ENCODE results near the gene RNASE7.
A peak's percentile ranks its signal among the peaks of the same experiment; 100 is the strongest.

RNASE7 gene

DNA sequence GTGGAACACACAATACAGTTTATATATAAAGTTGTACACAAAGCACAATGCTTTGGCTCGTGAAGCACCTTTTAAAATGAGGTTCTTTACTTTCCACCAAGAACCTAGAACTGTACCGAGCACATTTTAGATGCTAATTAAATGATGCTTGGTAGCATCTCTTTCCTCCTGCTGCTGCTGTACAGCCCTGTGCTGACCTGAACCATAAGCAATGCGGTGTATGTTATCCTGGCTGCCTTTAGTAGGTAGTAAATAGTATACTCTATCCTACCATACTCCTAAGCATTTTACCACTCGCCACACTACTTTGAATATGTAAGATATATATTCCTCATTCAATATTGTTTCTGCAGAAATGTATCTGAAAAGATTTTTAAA is 12.6 kb downstream of the RNASE7 start:
- Histone ChIP-seq H3K36me3 (ENCODE audit: control insufficient read depth in 1 of 2, insufficient read depth in 2 of 2, low read length in 2 of 2) (no peaks in the 10 kb centered on the region), H3K9ac (ENCODE audit: low read depth in 1 of 2, low read length in 2 of 2) (no peak overlapping the region), H3K4me3 (ENCODE audit: low read depth in 1 of 2, low read length in 2 of 2) (peak overlapping the region in 1 of 2 donors; percentile 27), H3K9me3 (ENCODE audit: control insufficient read depth in 1 of 2, low read length in 2 of 2) (no peaks in the 10 kb centered on the region), H3K27ac (ENCODE audit: low read depth, low read length) (no peak overlapping the region), H3K27me3 (ENCODE audit: control insufficient read depth in 1 of 2, insufficient read depth in 2 of 2, low read length in 2 of 2) (no peaks in the 10 kb centered on the region), H3K4me1 (ENCODE audit: control insufficient read depth in 1 of 2, insufficient read depth in 2 of 2, low read length in 2 of 2) (peaks cover 28 to 31% of the 10 kb centered on the region in 2 donors)

DNA sequence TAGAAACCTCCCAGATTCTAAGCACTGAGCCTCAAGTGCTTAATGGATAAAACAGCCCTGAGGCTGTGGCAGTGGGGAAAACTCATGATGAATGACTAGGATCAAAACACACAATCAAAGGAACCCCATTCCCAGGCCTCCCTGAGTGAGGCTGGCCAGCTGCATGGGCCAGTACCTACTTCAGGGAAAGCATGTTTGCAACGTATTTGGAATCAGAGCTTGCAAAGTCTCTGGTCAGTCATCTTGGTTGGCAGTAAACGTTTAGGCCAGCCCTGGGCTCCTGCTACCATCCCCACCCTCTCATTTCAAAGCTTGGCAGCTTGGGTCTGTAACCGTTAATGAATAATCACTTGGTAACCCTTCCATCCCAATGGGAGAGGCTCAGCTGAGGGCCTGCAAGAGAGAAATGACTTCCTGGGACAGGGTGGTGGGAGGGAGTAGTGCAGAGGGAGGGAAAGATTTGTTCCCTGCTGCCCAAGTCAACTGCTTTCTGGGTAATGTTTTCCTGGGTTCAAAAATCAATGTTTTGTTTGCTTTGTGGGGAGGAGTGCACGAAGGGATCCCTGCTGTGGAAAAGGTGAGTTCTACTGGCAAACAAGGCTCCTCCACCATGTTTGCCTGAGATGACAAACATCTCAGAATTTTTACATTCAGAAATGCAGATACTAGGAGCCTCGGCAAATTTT is 13.4 kb downstream of the RNASE7 start:
- Histone ChIP-seq H3K27ac (ENCODE audit: low read depth, low read length) (no peak overlapping the region), H3K4me3 (ENCODE audit: low read depth in 1 of 2, low read length in 2 of 2) (peak overlapping the region in 1 of 2 donors; percentile 36), H3K9ac (ENCODE audit: low read depth in 1 of 2, low read length in 2 of 2) (no peak overlapping the region), H3K27me3 (ENCODE audit: control insufficient read depth in 1 of 2, insufficient read depth in 2 of 2, low read length in 2 of 2) (no peaks in the 10 kb centered on the region), H3K9me3 (ENCODE audit: control insufficient read depth in 1 of 2, low read length in 2 of 2) (no peaks in the 10 kb centered on the region), H3K36me3 (ENCODE audit: control insufficient read depth in 1 of 2, insufficient read depth in 2 of 2, low read length in 2 of 2) (no peaks in the 10 kb centered on the region), H3K4me1 (ENCODE audit: control insufficient read depth in 1 of 2, insufficient read depth in 2 of 2, low read length in 2 of 2) (peaks cover 31 to 32% of the 10 kb centered on the region in 2 donors)

DNA sequence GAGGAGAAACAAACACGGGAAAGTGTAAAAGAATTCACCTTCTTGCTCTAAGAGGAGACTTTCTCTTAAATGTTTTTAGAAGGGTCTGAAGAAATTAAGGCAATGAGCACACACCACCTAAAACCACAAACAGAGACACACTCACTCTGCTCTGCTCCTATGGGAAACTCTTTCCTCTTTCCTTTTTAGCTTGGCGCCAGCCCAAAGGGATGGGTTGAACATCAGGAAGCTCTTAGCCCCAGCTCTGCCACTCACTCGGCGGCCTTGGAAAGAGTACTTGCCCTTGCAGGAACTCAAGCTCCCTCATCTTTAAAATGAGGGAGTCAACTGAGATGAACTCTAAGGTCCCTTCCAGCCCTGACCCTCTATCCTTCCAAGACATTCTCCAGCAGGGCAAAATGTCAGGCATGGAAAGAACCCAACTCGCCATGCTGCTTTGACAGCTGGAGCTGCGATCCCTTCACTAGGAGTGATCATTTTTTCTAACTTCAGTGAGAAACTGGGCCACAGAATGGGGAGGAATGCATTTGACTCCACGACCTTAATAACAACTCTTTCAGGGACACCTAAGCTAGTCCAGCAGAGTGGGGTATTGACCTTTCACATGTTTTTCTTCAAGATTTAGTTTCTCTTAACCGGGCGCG is 14.5 kb downstream of the RNASE7 start:
- H3K4me1 ChIP-seq (ENCODE audit: control insufficient read depth in 1 of 2, insufficient read depth in 2 of 2, low read length in 2 of 2), result peaks cover 35 to 37% of the 10 kb centered on the region in 2 donors
- no peak overlapping the region for H3K27ac ChIP-seq (ENCODE audit: low read depth, low read length)
- no peaks in the 10 kb centered on the region for H3K27me3 ChIP-seq (ENCODE audit: control insufficient read depth in 1 of 2, insufficient read depth in 2 of 2, low read length in 2 of 2)
- no peaks in the 10 kb centered on the region for H3K36me3 ChIP-seq (ENCODE audit: control insufficient read depth in 1 of 2, insufficient read depth in 2 of 2, low read length in 2 of 2)
- no peak overlapping the region for H3K4me3 ChIP-seq (ENCODE audit: low read depth in 1 of 2, low read length in 2 of 2)
- no peaks in the 10 kb centered on the region for H3K9me3 ChIP-seq (ENCODE audit: control insufficient read depth in 1 of 2, low read length in 2 of 2)
- H3K9ac ChIP-seq (ENCODE audit: low read depth in 1 of 2, low read length in 2 of 2), result no peak overlapping the region

DNA sequence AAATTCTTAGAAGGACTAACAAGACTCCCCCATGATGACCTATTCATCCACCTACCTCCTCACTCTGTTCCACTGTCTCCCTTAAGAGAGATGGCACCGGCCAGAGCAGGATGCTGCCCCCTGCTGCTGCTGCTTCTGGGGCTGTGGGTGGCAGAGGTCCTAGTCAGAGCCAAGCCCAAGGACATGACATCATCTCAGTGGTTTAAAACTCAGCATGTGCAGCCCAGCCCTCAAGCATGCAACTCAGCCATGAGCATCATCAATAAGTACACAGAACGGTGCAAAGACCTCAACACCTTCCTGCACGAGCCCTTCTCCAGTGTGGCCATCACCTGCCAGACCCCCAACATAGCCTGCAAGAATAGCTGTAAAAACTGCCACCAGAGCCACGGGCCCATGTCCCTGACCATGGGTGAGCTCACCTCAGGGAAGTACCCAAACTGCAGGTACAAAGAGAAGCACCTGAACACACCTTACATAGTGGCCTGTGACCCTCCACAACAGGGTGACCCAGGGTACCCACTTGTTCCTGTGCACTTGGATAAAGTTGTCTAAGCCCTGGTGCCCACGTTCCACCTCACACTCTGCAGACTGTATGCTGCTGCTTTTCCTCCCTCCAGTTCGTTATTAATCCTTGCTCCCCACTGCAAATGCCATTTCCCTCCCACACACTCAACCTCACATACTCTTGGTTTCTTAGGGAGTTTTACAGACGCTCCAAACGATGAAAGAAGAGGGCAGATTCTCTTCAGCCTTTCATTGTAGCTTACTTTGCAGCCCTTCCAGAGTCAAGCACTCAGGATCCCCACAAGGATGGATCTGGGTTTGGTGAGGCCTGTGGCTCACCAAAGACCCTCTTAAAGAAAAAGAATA is 15.9 kb downstream of the RNASE7 start, which contains the start of gene RNASE8:
RNASE8 (plus strand) TSS at position 20 of the 873 bp plus-strand sequence; CDS start at position 91, 71 bp downstream.
- Histone ChIP-seq H3K9me3 (ENCODE audit: control insufficient read depth in 1 of 2, low read length in 2 of 2) (no peaks in the 10 kb centered on the region), H3K4me1 (ENCODE audit: control insufficient read depth in 1 of 2, insufficient read depth in 2 of 2, low read length in 2 of 2) (peaks cover 35 to 37% of the 10 kb centered on the region in 2 donors), H3K36me3 (ENCODE audit: control insufficient read depth in 1 of 2, insufficient read depth in 2 of 2, low read length in 2 of 2) (no peaks in the 10 kb centered on the region), H3K27me3 (ENCODE audit: control insufficient read depth in 1 of 2, insufficient read depth in 2 of 2, low read length in 2 of 2) (no peaks in the 10 kb centered on the region), H3K9ac (ENCODE audit: low read depth in 1 of 2, low read length in 2 of 2) (no peak within 1 kb of the TSS), H3K4me3 (ENCODE audit: low read depth in 1 of 2, low read length in 2 of 2) (no peak within 1 kb of the TSS), H3K27ac (ENCODE audit: low read depth, low read length) (no peak within 1 kb of the TSS)

DNA sequence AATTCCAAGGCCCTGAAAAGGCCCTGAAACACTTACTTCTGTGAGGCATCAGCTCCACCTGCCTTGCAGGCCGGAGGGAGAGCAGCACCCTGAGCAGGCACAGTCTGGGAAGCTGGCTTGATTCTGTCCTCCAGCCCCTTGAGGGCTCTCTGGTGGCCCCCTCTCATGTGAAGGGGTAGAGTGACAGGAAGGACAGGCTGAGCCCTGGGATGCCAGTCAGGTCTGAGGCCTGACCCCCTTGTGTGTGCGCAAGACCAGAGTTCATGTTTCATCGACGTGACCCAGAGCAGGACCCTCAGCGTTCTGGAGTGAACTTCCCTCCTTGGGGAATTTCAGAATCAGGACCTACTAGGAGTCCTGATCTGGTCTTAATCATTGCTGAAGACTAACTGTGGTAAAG is 16.7 kb downstream of the RNASE7 start:
- no peak overlapping the region for H3K27ac ChIP-seq (ENCODE audit: low read depth, low read length)
- H3K9me3 ChIP-seq (ENCODE audit: control insufficient read depth in 1 of 2, low read length in 2 of 2), result no peaks in the 10 kb centered on the region
- no peak overlapping the region for H3K4me3 ChIP-seq (ENCODE audit: low read depth in 1 of 2, low read length in 2 of 2)
- no peaks in the 10 kb centered on the region for H3K27me3 ChIP-seq (ENCODE audit: control insufficient read depth in 1 of 2, insufficient read depth in 2 of 2, low read length in 2 of 2)
- peaks cover 31 to 34% of the 10 kb centered on the region in 2 donors for H3K4me1 ChIP-seq (ENCODE audit: control insufficient read depth in 1 of 2, insufficient read depth in 2 of 2, low read length in 2 of 2)
- no peaks in the 10 kb centered on the region for H3K36me3 ChIP-seq (ENCODE audit: control insufficient read depth in 1 of 2, insufficient read depth in 2 of 2, low read length in 2 of 2)
- H3K9ac ChIP-seq (ENCODE audit: low read depth in 1 of 2, low read length in 2 of 2), result no peak overlapping the region

DNA sequence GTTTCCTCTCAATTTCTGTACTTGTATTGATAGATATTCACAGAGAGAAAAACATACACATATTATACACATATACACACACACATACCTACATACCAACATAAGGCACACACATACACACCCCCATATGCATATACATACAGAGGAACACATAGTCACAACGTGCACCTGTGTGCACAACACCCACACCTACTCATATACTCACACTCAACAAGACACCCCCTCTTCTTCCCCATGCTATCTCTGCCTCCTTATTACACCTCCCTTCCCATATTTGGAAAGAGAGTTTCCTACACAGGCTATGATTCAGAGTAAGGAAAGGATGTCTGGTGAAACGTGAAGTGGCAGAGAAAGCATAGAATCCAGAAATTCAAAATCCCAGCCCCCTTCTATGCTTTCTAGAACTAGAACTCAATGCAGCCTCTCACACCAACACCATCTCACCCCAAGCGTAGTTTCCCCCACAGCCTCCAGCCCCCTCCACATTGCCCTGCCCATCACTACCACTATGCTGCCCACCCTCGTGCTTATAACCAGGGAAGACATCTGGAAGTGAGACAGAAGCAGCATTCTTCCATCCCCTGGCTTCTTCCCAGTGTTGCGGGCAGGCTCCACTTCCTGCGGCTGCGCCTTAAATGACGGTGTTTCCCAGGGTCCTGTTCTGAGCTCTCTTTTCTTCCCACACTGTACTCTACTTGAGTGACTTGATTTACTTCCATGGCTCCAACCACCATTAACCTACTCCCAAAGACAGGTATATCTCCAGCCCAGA is 17.9 kb downstream of the RNASE7 start:
- Histone ChIP-seq H3K9ac (ENCODE audit: low read depth in 1 of 2, low read length in 2 of 2) (no peak overlapping the region), H3K27me3 (ENCODE audit: control insufficient read depth in 1 of 2, insufficient read depth in 2 of 2, low read length in 2 of 2) (no peaks in the 10 kb centered on the region), H3K4me3 (ENCODE audit: low read depth in 1 of 2, low read length in 2 of 2) (peak overlapping the region in 1 of 2 donors; percentile 13), H3K36me3 (ENCODE audit: control insufficient read depth in 1 of 2, insufficient read depth in 2 of 2, low read length in 2 of 2) (no peaks in the 10 kb centered on the region), H3K9me3 (ENCODE audit: control insufficient read depth in 1 of 2, low read length in 2 of 2) (no peaks in the 10 kb centered on the region), H3K4me1 (ENCODE audit: control insufficient read depth in 1 of 2, insufficient read depth in 2 of 2, low read length in 2 of 2) (peaks cover 20 to 23% of the 10 kb centered on the region in 2 donors), H3K27ac (ENCODE audit: low read depth, low read length) (no peak overlapping the region)

DNA sequence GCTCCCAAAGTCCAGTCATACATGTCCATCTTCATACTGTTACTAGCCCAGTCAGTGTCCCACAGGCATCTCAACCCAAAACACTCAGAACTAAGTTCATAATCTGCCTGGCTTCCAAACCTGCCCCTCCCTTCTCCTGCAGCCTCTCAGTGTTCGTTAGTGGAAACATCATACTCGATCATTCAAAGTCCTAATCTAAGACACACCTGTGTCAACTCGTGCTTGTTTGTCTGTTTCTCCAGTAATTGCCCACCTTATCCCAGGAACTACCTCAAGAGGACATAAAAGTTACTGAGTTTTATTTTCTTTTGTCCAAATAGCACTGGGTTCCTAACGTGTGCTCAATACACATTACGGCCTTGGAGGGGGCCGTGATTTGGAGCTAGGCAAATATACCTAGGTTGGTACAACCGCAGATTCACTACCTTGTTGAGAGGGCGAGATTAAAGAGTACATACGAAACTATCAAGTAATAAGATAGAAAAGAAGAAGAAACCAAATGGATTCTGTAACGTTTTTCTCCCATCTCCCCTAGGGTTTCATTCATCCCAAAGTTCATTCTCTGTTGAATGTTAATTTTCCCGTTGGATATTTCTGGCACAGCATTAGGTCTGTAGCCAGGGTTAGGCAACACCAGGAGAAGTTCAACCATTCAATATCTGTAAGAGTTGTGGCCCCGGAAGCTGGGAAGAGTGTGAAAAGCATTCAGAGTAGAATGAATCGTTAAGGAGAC is 18.6 kb downstream of the RNASE7 start:
- Histone ChIP-seq H3K9me3 (ENCODE audit: control insufficient read depth in 1 of 2, low read length in 2 of 2) (no peaks in the 10 kb centered on the region), H3K27ac (ENCODE audit: low read depth, low read length) (no peak overlapping the region), H3K36me3 (ENCODE audit: control insufficient read depth in 1 of 2, insufficient read depth in 2 of 2, low read length in 2 of 2) (no peaks in the 10 kb centered on the region), H3K4me3 (ENCODE audit: low read depth in 1 of 2, low read length in 2 of 2) (peak overlapping the region in 1 of 2 donors; percentile 13), H3K4me1 (ENCODE audit: control insufficient read depth in 1 of 2, insufficient read depth in 2 of 2, low read length in 2 of 2) (peaks cover 14 to 16% of the 10 kb centered on the region in 2 donors), H3K27me3 (ENCODE audit: control insufficient read depth in 1 of 2, insufficient read depth in 2 of 2, low read length in 2 of 2) (no peaks in the 10 kb centered on the region), H3K9ac (ENCODE audit: low read depth in 1 of 2, low read length in 2 of 2) (no peak overlapping the region)

DNA sequence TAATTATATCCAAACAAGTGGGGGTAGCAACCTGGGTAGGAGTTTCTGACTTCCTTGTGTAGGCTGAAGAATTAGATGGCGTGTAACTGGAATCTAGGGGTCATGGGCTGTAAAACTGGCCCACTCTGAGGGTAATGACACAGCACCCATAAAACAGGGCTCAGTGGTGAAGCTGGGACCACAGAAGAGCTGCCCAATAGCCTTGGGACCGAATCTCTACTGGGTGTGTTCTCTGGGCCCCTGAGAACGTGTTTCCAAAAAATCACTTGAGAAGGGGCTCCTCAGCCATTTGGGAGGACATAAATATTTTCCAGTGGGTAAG is 19.1 kb downstream of the RNASE7 start:
- Histone ChIP-seq H3K4me1 (ENCODE audit: control insufficient read depth in 1 of 2, insufficient read depth in 2 of 2, low read length in 2 of 2) (peaks cover 13% of the 10 kb centered on the region in 2 donors), H3K27ac (ENCODE audit: low read depth, low read length) (no peak overlapping the region), H3K9me3 (ENCODE audit: control insufficient read depth in 1 of 2, low read length in 2 of 2) (no peaks in the 10 kb centered on the region), H3K27me3 (ENCODE audit: control insufficient read depth in 1 of 2, insufficient read depth in 2 of 2, low read length in 2 of 2) (no peaks in the 10 kb centered on the region), H3K9ac (ENCODE audit: low read depth in 1 of 2, low read length in 2 of 2) (no peak overlapping the region), H3K36me3 (ENCODE audit: control insufficient read depth in 1 of 2, insufficient read depth in 2 of 2, low read length in 2 of 2) (no peaks in the 10 kb centered on the region), H3K4me3 (ENCODE audit: low read depth in 1 of 2, low read length in 2 of 2) (no peak overlapping the region)

DNA sequence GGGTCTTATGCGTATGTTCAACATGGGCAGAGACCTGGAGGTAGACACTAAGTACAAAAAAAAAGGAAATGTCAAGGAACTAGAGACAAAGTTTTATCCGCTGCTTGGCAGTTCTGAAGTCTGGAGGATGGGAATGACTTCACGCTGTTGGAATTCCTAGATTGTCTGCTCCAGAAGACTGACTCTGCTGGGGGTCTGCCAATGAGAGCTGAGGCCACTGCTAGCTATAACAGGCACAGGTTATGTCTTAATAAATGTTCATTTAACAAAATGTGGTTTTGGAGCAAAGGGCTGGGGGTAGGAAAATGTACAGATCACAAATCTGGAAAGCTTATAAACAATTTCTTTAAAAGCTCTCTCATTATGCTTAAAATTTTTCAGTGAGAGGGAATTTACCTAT is 21.3 kb downstream of the RNASE7 start:
- Histone ChIP-seq H3K9ac (ENCODE audit: low read depth in 1 of 2, low read length in 2 of 2) (no peak overlapping the region), H3K4me3 (ENCODE audit: low read depth in 1 of 2, low read length in 2 of 2) (no peak overlapping the region), H3K27me3 (ENCODE audit: control insufficient read depth in 1 of 2, insufficient read depth in 2 of 2, low read length in 2 of 2) (no peaks in the 10 kb centered on the region), H3K4me1 (ENCODE audit: control insufficient read depth in 1 of 2, insufficient read depth in 2 of 2, low read length in 2 of 2) (peaks cover 8 to 10% of the 10 kb centered on the region in 2 donors), H3K36me3 (ENCODE audit: control insufficient read depth in 1 of 2, insufficient read depth in 2 of 2, low read length in 2 of 2) (no peaks in the 10 kb centered on the region), H3K27ac (ENCODE audit: low read depth, low read length) (no peak overlapping the region), H3K9me3 (ENCODE audit: control insufficient read depth in 1 of 2, low read length in 2 of 2) (no peaks in the 10 kb centered on the region)
